B cell (primary cell): ENCODE data around the gene ILDR2. TPM values are rescaled to one million over a fixed set of nuclear protein-coding genes. Genes with fewer than 3 reads are reported as not detected.

ENCODE experiments used
- ATAC-seq: fragments of 200-7000 bp; cut with Tn5 transposase; one replicate; pipeline ENCODE4 v1.10.0; 2021; ENCODE audit warnings: low read depth, mild to moderate bottlenecking, moderate number of reproducible peaks, moderate library complexity
- CTCF ChIA-PET: fragments of 350-600 bp; sonication (Branson Sonifier 250); formaldehyde crosslinking; loops from one replicate; lab custom pipeline; 2021; ENCODE audit warnings: antibody characterized with exemption, inconsistent platforms; lab: Charles Lee
- POLR2A ChIA-PET: fragments of 350-600 bp; sonication (Branson Sonifier 250); formaldehyde crosslinking; loops from one replicate; lab custom pipeline; 2021; ENCODE audit warnings: antibody characterized with exemption; lab: Charles Lee
- DNase-seq: peaks from one replicate; pipeline ENCODE4 v3.0.0; 2013
- H2AFZ ChIP-seq: 2 replicates; pipeline ENCODE4 v1.6.1; 2012; ENCODE audit warnings: mild to moderate bottlenecking, low read depth, low read length; ENCODE audit not compliant: insufficient read depth, poor library complexity, severe bottlenecking
- H3K27ac ChIP-seq, 2 donors: 1 replicate in 1 of 2; 2 replicates in 1 of 2; pipeline ENCODE4 v1.5.1; 2012 to 2013; ENCODE audit warnings: low read length in 2 of 2, mild to moderate bottlenecking in 2 of 2, moderate library complexity in 1 of 2
- H3K27me3 ChIP-seq, 4 experiments: fragments of 200-600 bp in 1 of 4; sonication (generic) in 1 of 4; replicated peaks in 1 of 4; 1 replicate in 2 of 4; 2 replicates in 2 of 4; pipeline versions ENCODE4 v1.6.1 to v1.7.0; 2013 to 2016; ENCODE audit warnings: low read length in 3 of 4, mild to moderate bottlenecking in 2 of 4, mixed read lengths in 1 of 4, moderate library complexity in 1 of 4; ENCODE audit not compliant: insufficient read depth in 4 of 4, control insufficient read depth in 3 of 4; ENCODE audit errors: control extremely low read depth in 1 of 4
- H3K36me3 ChIP-seq, 2 experiments: replicated peaks in 1 of 2; 1 replicate in 1 of 2; 2 replicates in 1 of 2; pipeline versions ENCODE4 v1.6.1 to v1.7.1; 2013; ENCODE audit warnings: low read length in 1 of 2; ENCODE audit not compliant: insufficient read depth in 2 of 2, control insufficient read depth in 1 of 2; ENCODE audit errors: control extremely low read depth in 1 of 2, extremely low read depth in 1 of 2
- H3K4me1 ChIP-seq, 2 donors: fragments of 200-600 bp in 1 of 2; sonication (generic) in 1 of 2; 1 replicate in 1 of 2; 2 replicates in 1 of 2; pipeline versions ENCODE4 v1.5.1 to v1.6.1; 2013 to 2017; ENCODE audit warnings: low read length in 2 of 2; ENCODE audit not compliant: control insufficient read depth in 2 of 2, insufficient read depth in 2 of 2
- H3K4me2 ChIP-seq: replicated peaks from 2 replicates; pipeline ENCODE3; 2012; ENCODE audit warnings: mild to moderate bottlenecking, low read depth, low read length; ENCODE audit not compliant: poor library complexity, severe bottlenecking
- H3K4me3 ChIP-seq, 5 experiments: fragments of 200-600 bp in 1 of 5; sonication (generic) in 1 of 5; 1 replicate in 3 of 5; 2 replicates in 2 of 5; pipeline versions ENCODE4 v1.5.1 to v1.7.0; 2011 to 2016; ENCODE audit warnings: low read length in 4 of 5, mild to moderate bottlenecking in 4 of 5, low read depth in 2 of 5, control low read depth in 1 of 5, moderate library complexity in 1 of 5; ENCODE audit not compliant: insufficient read depth in 1 of 5; ENCODE audit errors: control extremely low read depth in 1 of 5, extremely low read depth in 1 of 5
- H3K79me2 ChIP-seq: fragments of 200-600 bp; sonication (generic); one replicate; pipeline ENCODE4 v1.6.0; 2016; ENCODE audit warnings: low read length; ENCODE audit not compliant: control insufficient read depth, insufficient read depth
- H3K9ac ChIP-seq: fragments of 200-600 bp; sonication (generic); 2 replicates; pipeline ENCODE4 v1.6.1; 2017; ENCODE audit warnings: mild to moderate bottlenecking, low read length, moderate library complexity
- H3K9me3 ChIP-seq, 3 donors: one replicate each; pipeline versions ENCODE4 v1.6.1 to v1.7.1; 2013; ENCODE audit warnings: low read length in 2 of 3; ENCODE audit not compliant: control insufficient read depth in 2 of 3, insufficient read depth in 1 of 3; ENCODE audit errors: control extremely low read depth in 1 of 3
- H4K20me1 ChIP-seq: 2 replicates; pipeline ENCODE4 v1.6.0; 2012; ENCODE audit warnings: mild to moderate bottlenecking, low read length; ENCODE audit not compliant: insufficient read depth, control insufficient read depth, poor library complexity, severe bottlenecking
- H3K27ac Mint-ChIP-seq: one replicate; pipeline ENCODE4 v1.8.0; 2021; ENCODE audit warnings: mixed read lengths
- H3K27me3 Mint-ChIP-seq: one replicate; pipeline ENCODE4 v1.8.0; 2021; ENCODE audit warnings: mixed read lengths
- H3K4me1 Mint-ChIP-seq: one replicate; pipeline ENCODE4 v1.8.0; 2021; ENCODE audit warnings: mixed read lengths
- H3K4me3 Mint-ChIP-seq: one replicate; pipeline ENCODE4 v1.8.0; 2021; ENCODE audit warnings: mixed read lengths
- H3K9me3 Mint-ChIP-seq: one replicate; pipeline ENCODE4 v1.8.0; 2022; ENCODE audit warnings: mixed read lengths; ENCODE audit not compliant: insufficient read depth
- EZH2 ChIP-seq: IDR thresholded peaks from 2 replicates; pipeline ENCODE4 v1.6.1; 2012; ENCODE audit warnings: borderline replicate concordance, low read depth, mild to moderate bottlenecking, moderate library complexity, low read length; ENCODE audit not compliant: insufficient read depth, poor library complexity, severe bottlenecking
- WGBS: methylation state at CpG from one replicate; pipeline ENCODE4 v1.1.5; 2013; ENCODE audit warnings: missing lambda C conversion rate; ENCODE audit not compliant: insufficient coverage; 5-methylcytosine and 5-hydroxymethylcytosine counted together
- intact Hi-C: fragments of 100-400 bp; cut with micrococcal nuclease; formaldehyde crosslinking; loops from one replicate; pipeline ENCODE4 v1.10.0; 2022
- polyA plus RNA-seq: library from polyadenylated mRNA; depleted of rRNA; stranded (reverse); fragments of >200 nt; gene quantifications from 2 replicates; pipeline ENCODE4 v1.2.3, GENCODE V29; 2012
- total RNA-seq, 2 donors: library from RNA; stranded (reverse); fragments of 120-200 nt in 1 of 2; gene quantifications; 1 replicate in 1 of 2; 2 replicates in 1 of 2; pipeline versions ENCODE4 v1.2.3 to v1.2.4, GENCODE V29; 2013 to 2022
- TF ChIP-seq, protein P1 (sequence below): fragments of 200-600 bp; IDR thresholded peaks from one replicate; pipeline ENCODE4 v1.8.0; 2022; ENCODE audit warnings: antibody characterized with exemption, mild to moderate bottlenecking

Gene ILDR2
- total and polyA plus RNA-seq, 2 donors (not counting 1 experiment from before 2014, with no cell fraction given): 0.01 TPM; not detected in 1

DNA sequence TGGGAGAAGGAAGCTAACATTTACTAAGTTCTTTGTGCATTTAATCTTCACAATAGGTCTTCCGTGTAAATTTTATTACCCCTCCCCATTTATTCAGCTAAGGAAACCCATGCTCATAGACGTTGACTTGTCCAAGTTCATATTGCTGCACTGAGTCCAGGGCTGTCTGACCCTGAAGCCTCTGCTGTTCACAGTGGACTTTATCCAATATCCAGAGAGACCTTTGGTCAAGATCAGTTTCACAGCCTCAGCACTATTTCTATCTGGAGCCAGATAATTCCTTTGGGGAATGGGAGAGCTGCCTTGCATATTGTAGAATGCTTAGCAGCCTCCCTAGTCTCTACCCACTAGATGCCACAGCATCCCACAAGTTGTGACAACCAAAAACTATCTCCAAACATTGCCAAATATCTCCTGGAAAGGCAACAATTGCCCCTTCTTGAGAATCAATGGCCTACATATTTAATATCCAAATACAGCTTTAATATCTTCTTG, 26.4 kb downstream of the ILDR2 start:
- H3K79me2 ChIP-seq: no peaks in the 10 kb centered on the region
- Mint-ChIP-seq H3K27ac (no peak overlapping the region), H3K27me3 (peaks cover 52% of the 10 kb centered on the region), H3K9me3 (no peaks in the 10 kb centered on the region), H3K4me3 (no peak overlapping the region), H3K4me1 (peaks cover 14% of the 10 kb centered on the region)
- peaks cover 7 to 11% of the 10 kb centered on the region in 2 donors for H3K4me1 ChIP-seq
- no peaks in the 10 kb centered on the region for H4K20me1 ChIP-seq
- no peak overlapping the region for H3K9ac ChIP-seq
- DNase-seq (no peak), ATAC-seq (no peak)
- H3K4me3 ChIP-seq: no peak overlapping the region
- intact Hi-C loops: no loop called here
- H3K27me3 ChIP-seq: peaks cover 0 to 37% (median 20%) of the 10 kb centered on the region in 4 experiments
- ChIA-PET POLR2A (no interaction called here), CTCF (interaction anchor here (0.7 kb wide), 1 partner anchor 110 kb away, joined by 3 read pairs; no protein-coding TSS in a partner anchor)
- WGBS: 100% methylated on average over 2 of the region's 2 CpGs
- H3K27ac ChIP-seq: no peak overlapping the region
- no peak overlapping the region for H2AFZ ChIP-seq
- no peak overlapping the region for H3K4me2 ChIP-seq
- H3K36me3 ChIP-seq: no peaks in the 10 kb centered on the region
- no peak for TF ChIP-seq EZH2
- TF ChIP-seq, protein P1, sequence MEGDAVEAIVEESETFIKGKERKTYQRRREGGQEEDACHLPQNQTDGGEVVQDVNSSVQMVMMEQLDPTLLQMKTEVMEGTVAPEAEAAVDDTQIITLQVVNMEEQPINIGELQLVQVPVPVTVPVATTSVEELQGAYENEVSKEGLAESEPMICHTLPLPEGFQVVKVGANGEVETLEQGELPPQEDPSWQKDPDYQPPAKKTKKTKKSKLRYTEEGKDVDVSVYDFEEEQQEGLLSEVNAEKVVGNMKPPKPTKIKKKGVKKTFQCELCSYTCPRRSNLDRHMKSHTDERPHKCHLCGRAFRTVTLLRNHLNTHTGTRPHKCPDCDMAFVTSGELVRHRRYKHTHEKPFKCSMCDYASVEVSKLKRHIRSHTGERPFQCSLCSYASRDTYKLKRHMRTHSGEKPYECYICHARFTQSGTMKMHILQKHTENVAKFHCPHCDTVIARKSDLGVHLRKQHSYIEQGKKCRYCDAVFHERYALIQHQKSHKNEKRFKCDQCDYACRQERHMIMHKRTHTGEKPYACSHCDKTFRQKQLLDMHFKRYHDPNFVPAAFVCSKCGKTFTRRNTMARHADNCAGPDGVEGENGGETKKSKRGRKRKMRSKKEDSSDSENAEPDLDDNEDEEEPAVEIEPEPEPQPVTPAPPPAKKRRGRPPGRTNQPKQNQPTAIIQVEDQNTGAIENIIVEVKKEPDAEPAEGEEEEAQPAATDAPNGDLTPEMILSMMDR: no peak
- H3K9me3 ChIP-seq: peaks cover 0 to 3% (median 0%) of the 10 kb centered on the region in 3 donors

- WGBS: 6% methylated on average over 44 of the region's 44 CpGs
- ATAC-seq: no peak
- H3K9me3 Mint-ChIP-seq: no peaks in the 10 kb centered on the region
Observed at GRCh38 chr1:166947398-166948043, 27.8 kb downstream of the ILDR2 start.

More at GRCh38 chr1:166947398-166948043, 27.8 kb downstream of the ILDR2 start:
- Histone ChIP-seq H2AFZ (peak overlapping the region; percentile 23), H3K4me3 (peak overlapping the region in 3 of 5 experiments; percentile 6 to 17 (median 7)), H3K9me3 (peaks cover 0 to 3% (median 0%) of the 10 kb centered on the region in 3 donors), H3K27me3 (peaks cover 0 to 37% (median 20%) of the 10 kb centered on the region in 4 experiments), H3K9ac (peak overlapping the region; percentile 46), H3K79me2 (no peaks in the 10 kb centered on the region), H3K36me3 (no peaks in the 10 kb centered on the region), H3K27ac (no peak overlapping the region), H4K20me1 (no peaks in the 10 kb centered on the region), H3K4me1 (peaks cover 7 to 11% of the 10 kb centered on the region in 2 donors), H3K4me2 (peak overlapping the region; percentile 65)
- Mint-ChIP-seq H3K27me3 (peaks cover 51% of the 10 kb centered on the region), H3K4me3 (peak overlapping the region; percentile 37), H3K27ac (no peak overlapping the region), H3K4me1 (peaks cover 14% of the 10 kb centered on the region)
- peak; percentile 22 for DNase-seq
- intact Hi-C loops: no loop called here
- ChIA-PET POLR2A (no interaction called here), CTCF (no interaction called here)
- TF ChIP-seq, protein P1: no peak
- peak; percentile 32 for TF ChIP-seq EZH2
